Stomach (tissue), 4 donors: Measurements from ENCODE around the gene TMPRSS5.

Source experiments
- POLR2A ChIP-seq, 4 donors: fragments of 450-650 bp; IDR thresholded peaks; one replicate each; pipeline ENCODE4 v1.6.1; 2016; ENCODE audit warnings: antibody characterized with exemption in 4 of 4, control low read depth in 2 of 4, mild to moderate bottlenecking in 1 of 4, moderate library complexity in 1 of 4
- TF ChIP-seq, protein P1 (sequence below), 7 experiments: fragments of 450-650 bp in 4 of 7; fragments of 200-600 bp in 3 of 7; sonication (generic) in 3 of 7; IDR thresholded peaks; one replicate each; pipeline ENCODE4 v1.5.1; 2016 to 2019; ENCODE audit warnings: antibody characterized with exemption in 7 of 7, control low read depth in 2 of 7, mild to moderate bottlenecking in 1 of 7

DNA sequence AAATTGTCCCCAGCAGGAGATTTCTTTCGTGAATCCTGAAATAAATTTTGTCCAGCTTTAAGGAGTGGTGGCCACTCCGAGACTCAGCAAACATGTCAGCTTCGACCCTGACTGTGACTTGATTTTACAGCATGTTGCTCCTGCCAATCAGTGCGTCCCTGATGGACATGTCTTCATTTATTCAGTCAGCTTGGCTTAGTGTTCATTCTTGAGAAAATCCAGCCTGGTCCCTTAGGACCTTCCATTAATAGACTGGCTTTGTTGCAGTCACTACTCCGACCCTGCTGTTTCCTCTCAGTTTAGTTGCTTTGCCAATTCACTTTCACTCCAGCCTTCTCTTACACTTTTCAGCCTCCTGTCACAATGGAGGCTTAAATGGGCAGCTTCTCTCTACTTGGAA, 30.5 kb downstream of the TMPRSS5 start:
- no peak for TF ChIP-seq POLR2A (IDR thresholded peaks at IDR 0.05)
- TF ChIP-seq, protein P1, sequence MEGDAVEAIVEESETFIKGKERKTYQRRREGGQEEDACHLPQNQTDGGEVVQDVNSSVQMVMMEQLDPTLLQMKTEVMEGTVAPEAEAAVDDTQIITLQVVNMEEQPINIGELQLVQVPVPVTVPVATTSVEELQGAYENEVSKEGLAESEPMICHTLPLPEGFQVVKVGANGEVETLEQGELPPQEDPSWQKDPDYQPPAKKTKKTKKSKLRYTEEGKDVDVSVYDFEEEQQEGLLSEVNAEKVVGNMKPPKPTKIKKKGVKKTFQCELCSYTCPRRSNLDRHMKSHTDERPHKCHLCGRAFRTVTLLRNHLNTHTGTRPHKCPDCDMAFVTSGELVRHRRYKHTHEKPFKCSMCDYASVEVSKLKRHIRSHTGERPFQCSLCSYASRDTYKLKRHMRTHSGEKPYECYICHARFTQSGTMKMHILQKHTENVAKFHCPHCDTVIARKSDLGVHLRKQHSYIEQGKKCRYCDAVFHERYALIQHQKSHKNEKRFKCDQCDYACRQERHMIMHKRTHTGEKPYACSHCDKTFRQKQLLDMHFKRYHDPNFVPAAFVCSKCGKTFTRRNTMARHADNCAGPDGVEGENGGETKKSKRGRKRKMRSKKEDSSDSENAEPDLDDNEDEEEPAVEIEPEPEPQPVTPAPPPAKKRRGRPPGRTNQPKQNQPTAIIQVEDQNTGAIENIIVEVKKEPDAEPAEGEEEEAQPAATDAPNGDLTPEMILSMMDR (IDR thresholded peaks at IDR 0.05) = no peak
